Measurements from ENCODE around the gene SHISAL2B.

SHISAL2B gene

GRCh38 chr5:64690417-64691151 lies at the start of gene SHISAL2B:
Gene SHISAL2B, plus strand, starts transcription at chr5:64690503. Its CDS starts 121 bp downstream, at chr5:64690624.
- peak; percentile 31 for DNase-seq (ENCODE audit: low read depth)
- no peak for TF ChIP-seq CTCF (IDR thresholded peaks at IDR 0.05; ENCODE audit: insufficient read depth, low read depth, low read length, missing control alignments)
- H3K4me3 ChIP-seq (ENCODE audit: low read length): peak within 1 kb of the TSS; percentile 25

GRCh38 chr5:64644831-64645230 lies 45.5 kb upstream of the SHISAL2B start:
- DNase-seq (ENCODE audit: low read depth): no peak
- no peak overlapping the region for H3K4me3 ChIP-seq (ENCODE audit: low read length)
- TF ChIP-seq CTCF (IDR thresholded peaks at IDR 0.05; ENCODE audit: insufficient read depth, low read depth, low read length, missing control alignments): no peak

- no peak for DNase-seq (ENCODE audit: low read depth)
- no peak for TF ChIP-seq CTCF (IDR thresholded peaks at IDR 0.05; ENCODE audit: insufficient read depth, low read depth, low read length, missing control alignments)
- H3K4me3 ChIP-seq (ENCODE audit: low read length): no peak overlapping the region
Measured at GRCh38 chr5:64646169-64646568, 44.1 kb upstream of the SHISAL2B start.

- no peak for TF ChIP-seq CTCF (IDR thresholded peaks at IDR 0.05; ENCODE audit: insufficient read depth, low read depth, low read length, missing control alignments)
- no peak overlapping the region for H3K4me3 ChIP-seq (ENCODE audit: low read length)
- DNase-seq (ENCODE audit: low read depth): no peak
Measured at GRCh38 chr5:64649512-64649911, 40.8 kb upstream of the SHISAL2B start.

- H3K4me3 ChIP-seq (ENCODE audit: low read length): no peak overlapping the region
- no peak for TF ChIP-seq CTCF (IDR thresholded peaks at IDR 0.05; ENCODE audit: insufficient read depth, low read depth, low read length, missing control alignments)
- peak; percentile 13 for DNase-seq (ENCODE audit: low read depth)
Measured at GRCh38 chr5:64653766-64654560, 36.3 kb upstream of the SHISAL2B start.

- H3K4me3 ChIP-seq (ENCODE audit: low read length): no peak overlapping the region
- no peak for TF ChIP-seq CTCF (IDR thresholded peaks at IDR 0.05; ENCODE audit: insufficient read depth, low read depth, low read length, missing control alignments)
- DNase-seq (ENCODE audit: low read depth): no peak
Measured at GRCh38 chr5:64654561-64654938, 35.8 kb upstream of the SHISAL2B start.
